Measurements from ENCODE around the gene LRP1B. TPM values are rescaled to one million over a fixed set of nuclear protein-coding genes. Genes with fewer than 3 reads are reported as not detected.

LRP1B gene
- polyA plus RNA-seq, 1 donor from 2014 or later: 12.7 TPM

- Histone ChIP-seq H4K20me1 (ENCODE audit: insufficient read depth) (no peaks in the 10 kb centered on the region), H3K9ac (ENCODE audit: low read length) (no peak overlapping the region), H3K9me3 (ENCODE audit: low read length) (no peaks in the 10 kb centered on the region), H3K36me3 (ENCODE audit: insufficient read depth, low read length) (no peaks in the 10 kb centered on the region), H3K4me3 (ENCODE audit: low read length) (no peak overlapping the region), H3K27me3 (ENCODE audit: insufficient read depth, low read depth, low read length) (no peaks in the 10 kb centered on the region), H3K79me2 (replicated peaks; ENCODE audit: insufficient read depth, low read length) (no peaks in the 10 kb centered on the region), H3F3A (ENCODE audit: insufficient read depth, low read length, poor library complexity, severe bottlenecking) (no peaks in the 10 kb centered on the region), H2AFZ (ENCODE audit: low read depth, low read length) (no peak overlapping the region), H3K4me2 (ENCODE audit: low read length) (no peak overlapping the region), H3K27ac (ENCODE audit: low read length) (no peak overlapping the region), H3K9me2 (ENCODE audit: insufficient read depth, low read length) (no peaks in the 10 kb centered on the region)
- no peak for TF ChIP-seq MXI1 (conservative IDR thresholded peaks at IDR 0.05; ENCODE audit: poor library complexity, severe bottlenecking)
- TF ChIP-seq EZH2 (IDR thresholded peaks at IDR 0.05; ENCODE audit: borderline replicate concordance, insufficient read depth, low read length, poor library complexity, severe bottlenecking): no peak
- no peak for TF ChIP-seq POLR2AphosphoS5 (IDR thresholded peaks at IDR 0.05)
- TF ChIP-seq REST (IDR thresholded peaks at IDR 0.05; ENCODE audit: borderline replicate concordance): no peak
- TF ChIP-seq, protein P1, sequence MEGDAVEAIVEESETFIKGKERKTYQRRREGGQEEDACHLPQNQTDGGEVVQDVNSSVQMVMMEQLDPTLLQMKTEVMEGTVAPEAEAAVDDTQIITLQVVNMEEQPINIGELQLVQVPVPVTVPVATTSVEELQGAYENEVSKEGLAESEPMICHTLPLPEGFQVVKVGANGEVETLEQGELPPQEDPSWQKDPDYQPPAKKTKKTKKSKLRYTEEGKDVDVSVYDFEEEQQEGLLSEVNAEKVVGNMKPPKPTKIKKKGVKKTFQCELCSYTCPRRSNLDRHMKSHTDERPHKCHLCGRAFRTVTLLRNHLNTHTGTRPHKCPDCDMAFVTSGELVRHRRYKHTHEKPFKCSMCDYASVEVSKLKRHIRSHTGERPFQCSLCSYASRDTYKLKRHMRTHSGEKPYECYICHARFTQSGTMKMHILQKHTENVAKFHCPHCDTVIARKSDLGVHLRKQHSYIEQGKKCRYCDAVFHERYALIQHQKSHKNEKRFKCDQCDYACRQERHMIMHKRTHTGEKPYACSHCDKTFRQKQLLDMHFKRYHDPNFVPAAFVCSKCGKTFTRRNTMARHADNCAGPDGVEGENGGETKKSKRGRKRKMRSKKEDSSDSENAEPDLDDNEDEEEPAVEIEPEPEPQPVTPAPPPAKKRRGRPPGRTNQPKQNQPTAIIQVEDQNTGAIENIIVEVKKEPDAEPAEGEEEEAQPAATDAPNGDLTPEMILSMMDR (IDR thresholded peaks at IDR 0.05; ENCODE audit: poor library complexity, severe bottlenecking): no peak
- TF ChIP-seq TAF1 (IDR thresholded peaks at IDR 0.05; ENCODE audit: low read depth): no peak
- no peak for TF ChIP-seq RAD21 (conservative IDR thresholded peaks at IDR 0.05)
- no peak for TF ChIP-seq EP300 (conservative IDR thresholded peaks at IDR 0.05; ENCODE audit: poor library complexity, severe bottlenecking)
- TF ChIP-seq SMC3 (conservative IDR thresholded peaks at IDR 0.05; ENCODE audit: poor library complexity): no peak
Observed at GRCh38 chr2:140601801-140602200, 1529.0 kb downstream of the LRP1B start.

GRCh38 chr2:140601342-140601741 lies 1529.5 kb downstream of the LRP1B start:
- H3K4me2 ChIP-seq (ENCODE audit: low read length): no peak overlapping the region
- H2AFZ ChIP-seq (ENCODE audit: low read depth, low read length): no peak overlapping the region
- no peak for TF ChIP-seq RAD21 (conservative IDR thresholded peaks at IDR 0.05)
- no peak for TF ChIP-seq TAF1 (IDR thresholded peaks at IDR 0.05; ENCODE audit: low read depth)
- TF ChIP-seq, protein P1 (IDR thresholded peaks at IDR 0.05; ENCODE audit: poor library complexity, severe bottlenecking): no peak
- TF ChIP-seq EP300 (conservative IDR thresholded peaks at IDR 0.05; ENCODE audit: poor library complexity, severe bottlenecking): no peak
- TF ChIP-seq EZH2 (IDR thresholded peaks at IDR 0.05; ENCODE audit: borderline replicate concordance, insufficient read depth, low read length, poor library complexity, severe bottlenecking): no peak
- no peak for TF ChIP-seq POLR2AphosphoS5 (IDR thresholded peaks at IDR 0.05)
- no peak for TF ChIP-seq SMC3 (conservative IDR thresholded peaks at IDR 0.05; ENCODE audit: poor library complexity)
- TF ChIP-seq REST (IDR thresholded peaks at IDR 0.05; ENCODE audit: borderline replicate concordance): no peak
- no peak for TF ChIP-seq MXI1 (conservative IDR thresholded peaks at IDR 0.05; ENCODE audit: poor library complexity, severe bottlenecking)
- no peaks in the 10 kb centered on the region for H3K27me3 ChIP-seq (ENCODE audit: insufficient read depth, low read depth, low read length)
- no peaks in the 10 kb centered on the region for H3K9me3 ChIP-seq (ENCODE audit: low read length)
- no peaks in the 10 kb centered on the region for H4K20me1 ChIP-seq (ENCODE audit: insufficient read depth)
- no peak overlapping the region for H3K4me3 ChIP-seq (ENCODE audit: low read length)
- no peaks in the 10 kb centered on the region for H3F3A ChIP-seq (ENCODE audit: insufficient read depth, low read length, poor library complexity, severe bottlenecking)
- no peaks in the 10 kb centered on the region for H3K79me2 ChIP-seq (replicated peaks; ENCODE audit: insufficient read depth, low read length)
- no peak overlapping the region for H3K9ac ChIP-seq (ENCODE audit: low read length)
- H3K36me3 ChIP-seq (ENCODE audit: insufficient read depth, low read length): no peaks in the 10 kb centered on the region
- H3K27ac ChIP-seq (ENCODE audit: low read length): no peak overlapping the region
- no peaks in the 10 kb centered on the region for H3K9me2 ChIP-seq (ENCODE audit: insufficient read depth, low read length)

Data from neural cell (in vitro differentiated cells).